Psoas muscle (tissue), 8 donors: Measurements from ENCODE around the gene KLF6. TPM values are rescaled to one million over a fixed set of nuclear protein-coding genes. Genes with fewer than 3 reads are reported as not detected.

ENCODE experiments used
- ATAC-seq, 4 donors: fragments of 200-7000 bp; cut with Tn5 transposase; one replicate each; pipeline ENCODE4 v1.9.1; 2020; ENCODE audit warnings: moderate library complexity in 3 of 4, mild to moderate bottlenecking in 2 of 4
- DNase-seq, 2 donors: peaks; one replicate each; pipeline ENCODE4 v3.0.0-alpha.2; 2020
- H3K27ac ChIP-seq: fragments of 200-600 bp; one replicate; pipeline ENCODE4 v1.8.0; 2022
- H3K27me3 ChIP-seq, 3 donors: fragments of 200-600 bp in 1 of 3; one replicate each; pipeline versions ENCODE4 v1.6.1 to v1.8.0; 2013 to 2022; ENCODE audit warnings: low read length in 2 of 3, mild to moderate bottlenecking in 2 of 3, moderate library complexity in 1 of 3; ENCODE audit not compliant: insufficient read depth in 3 of 3
- H3K36me3 ChIP-seq, 2 donors: fragments of 200-600 bp in 1 of 2; one replicate each; pipeline versions ENCODE4 v1.6.1 to v1.8.0; 2013 to 2022; ENCODE audit warnings: low read depth in 1 of 2, mild to moderate bottlenecking in 1 of 2, moderate library complexity in 1 of 2; ENCODE audit not compliant: insufficient read depth in 1 of 2
- H3K4me1 ChIP-seq: fragments of 200-600 bp; one replicate; pipeline ENCODE4 v1.8.0; 2022
- H3K4me3 ChIP-seq: fragments of 200-600 bp; one replicate; pipeline ENCODE4 v1.8.0; 2022; ENCODE audit warnings: mild to moderate bottlenecking
- H3K9me3 ChIP-seq: fragments of 200-600 bp; one replicate; pipeline ENCODE4 v1.8.0; 2022
- WGBS, 3 donors: extraction: QIAGEN DNeasy Blood & Tissue Kit; methylation state at CpG; one replicate each; pipeline versions ENCODE4 v1.1.6 to v1.1.7; 2013; 5-methylcytosine and 5-hydroxymethylcytosine counted together
- intact Hi-C, 2 donors: fragments of 100-400 bp; cut with DNase I; formaldehyde crosslinking; loops; one replicate each; pipeline versions ENCODE4 v1.11.0 to v1.14.2; 2022
- polyA plus RNA-seq, 3 donors: library from polyadenylated mRNA; stranded (reverse); fragments of 200-250 nt; gene quantifications; one replicate each; pipeline ENCODE4 v1.2.3, GENCODE V29; 2013
- total RNA-seq, 4 donors: library from RNA; stranded (reverse); fragmentation: NEBNext Ultra II Directional in 2 of 4; extraction: Animal tissue kit (Norgen Biotek cat#: 25700) in 2 of 4; gene quantifications; one replicate each; pipeline versions ENCODE4 v1.2.1 to v1.2.4, GENCODE V29; 2021 to 2023
- TF ChIP-seq, protein P1 (sequence below): fragments of 200-600 bp; IDR thresholded peaks from one replicate; pipeline ENCODE4 v1.8.0; 2022; ENCODE audit warnings: antibody characterized with exemption
- donor health status: healthy with polysubstance abuse.
- donor health status: DM: no; HTN: no; CAD: no; lungs with moderate emphysema.
- donor health status: Bipolar disorder and iron deficiency.
- donor health status: healthy.
- donor health status: DM: yes; HTN: yes; CAD: no.
- donor health status: DM: no; HTN: no; CAD: no.
- donor health status: DM: no; HTN: no; CAD: no.
- donor health status: DM: yes; HTN: yes; CAD: no.

Gene KLF6
- total and polyA plus RNA-seq, 7 donors: 30.4 to 296 (median 135) TPM

DNA sequence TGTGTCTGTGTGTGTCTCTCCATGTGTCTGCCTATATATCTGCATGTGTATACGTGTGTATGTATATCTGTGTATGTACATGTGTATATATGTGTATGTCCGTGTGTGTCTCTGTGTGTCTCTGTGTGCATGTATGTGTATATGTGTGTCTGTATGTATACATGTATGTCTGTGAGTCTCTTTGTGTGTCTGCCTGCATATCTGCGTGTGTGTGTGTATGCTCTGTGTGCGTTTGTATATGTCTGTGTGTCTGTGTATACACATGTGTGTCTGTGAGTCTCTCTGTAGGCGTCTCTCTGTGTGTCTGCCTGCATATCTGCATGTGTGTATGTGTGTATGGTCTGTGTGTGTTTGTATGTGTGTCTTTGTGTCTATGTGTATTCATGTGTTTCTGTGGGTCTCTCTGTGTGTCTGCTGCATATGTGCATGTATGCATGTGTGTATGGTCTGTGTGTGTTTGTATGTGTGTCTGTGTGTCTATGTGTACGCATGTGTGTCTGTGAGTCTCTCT, 23.7 kb upstream of the KLF6 start:
- 83 to 90% (median 84%) methylated on average over 6 of the region's 6 CpGs for WGBS, 3 donors
- intact Hi-C loops: loop anchor here (1.0 to 5.0 kb wide), 3 partner anchors 25 to 854 kb away; no protein-coding TSS in a partner anchor
- peaks cover 69% of the 10 kb centered on the region for H3K4me1 ChIP-seq
- ATAC-seq (peak in 2 of 4 donors; percentile 3 to 5), DNase-seq (no peak)
- no peaks in the 10 kb centered on the region for H3K27me3 ChIP-seq
- no peaks in the 10 kb centered on the region for H3K9me3 ChIP-seq
- TF ChIP-seq, protein P1, sequence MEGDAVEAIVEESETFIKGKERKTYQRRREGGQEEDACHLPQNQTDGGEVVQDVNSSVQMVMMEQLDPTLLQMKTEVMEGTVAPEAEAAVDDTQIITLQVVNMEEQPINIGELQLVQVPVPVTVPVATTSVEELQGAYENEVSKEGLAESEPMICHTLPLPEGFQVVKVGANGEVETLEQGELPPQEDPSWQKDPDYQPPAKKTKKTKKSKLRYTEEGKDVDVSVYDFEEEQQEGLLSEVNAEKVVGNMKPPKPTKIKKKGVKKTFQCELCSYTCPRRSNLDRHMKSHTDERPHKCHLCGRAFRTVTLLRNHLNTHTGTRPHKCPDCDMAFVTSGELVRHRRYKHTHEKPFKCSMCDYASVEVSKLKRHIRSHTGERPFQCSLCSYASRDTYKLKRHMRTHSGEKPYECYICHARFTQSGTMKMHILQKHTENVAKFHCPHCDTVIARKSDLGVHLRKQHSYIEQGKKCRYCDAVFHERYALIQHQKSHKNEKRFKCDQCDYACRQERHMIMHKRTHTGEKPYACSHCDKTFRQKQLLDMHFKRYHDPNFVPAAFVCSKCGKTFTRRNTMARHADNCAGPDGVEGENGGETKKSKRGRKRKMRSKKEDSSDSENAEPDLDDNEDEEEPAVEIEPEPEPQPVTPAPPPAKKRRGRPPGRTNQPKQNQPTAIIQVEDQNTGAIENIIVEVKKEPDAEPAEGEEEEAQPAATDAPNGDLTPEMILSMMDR: no peak
- H3K36me3 ChIP-seq: no peaks in the 10 kb centered on the region
- peak overlapping the region; percentile 55 for H3K4me3 ChIP-seq
- H3K27ac ChIP-seq: peak overlapping the region; percentile 95

DNA sequence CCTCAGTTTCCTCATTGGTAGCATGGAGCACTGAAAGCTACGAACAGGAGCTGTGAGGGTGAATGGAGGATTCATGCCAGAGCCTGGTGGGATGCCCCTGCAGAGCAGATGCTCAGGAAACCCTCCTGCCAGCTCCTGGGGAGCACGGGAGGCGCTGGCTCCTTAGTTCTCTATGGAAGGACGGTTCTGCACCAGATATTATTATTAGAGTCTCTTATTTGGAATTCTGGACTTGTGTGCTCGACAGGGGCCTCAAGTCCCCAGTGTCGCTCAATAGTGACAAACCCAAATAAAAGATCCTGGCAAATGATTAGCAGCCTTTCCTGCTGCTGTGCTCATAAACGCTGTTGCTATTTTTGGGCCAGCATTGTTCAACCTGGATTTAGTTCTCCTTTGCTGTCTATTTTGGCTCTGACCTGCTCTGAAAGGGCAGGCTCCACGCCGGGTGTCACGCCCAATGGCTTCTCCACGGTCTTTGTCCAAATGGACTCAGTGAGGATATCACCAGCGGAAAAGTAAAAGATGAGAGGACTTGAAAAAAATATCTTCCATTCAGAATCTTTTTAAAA, 23.0 kb upstream of the KLF6 start:
- Histone ChIP-seq H3K27me3 (no peaks in the 10 kb centered on the region), H3K27ac (peak overlapping the region; percentile 95), H3K4me1 (peaks cover 77% of the 10 kb centered on the region), H3K4me3 (peak overlapping the region; percentile 55), H3K9me3 (no peaks in the 10 kb centered on the region), H3K36me3 (no peaks in the 10 kb centered on the region)
- TF ChIP-seq, protein P1: no peak
- ATAC-seq (peak; percentile 35 to 63 (median 52)), DNase-seq (peak in 1 of 2 donors; percentile 81)
- 18 to 25% (median 19%) methylated on average over 12 of the region's 12 CpGs for WGBS, 3 donors
- intact Hi-C loops: loop anchor here (1.0 to 5.0 kb wide), 4 partner anchors 23 to 855 kb away; partner anchors contain the start of gene KLF6 (in 1 of the 2)

DNA sequence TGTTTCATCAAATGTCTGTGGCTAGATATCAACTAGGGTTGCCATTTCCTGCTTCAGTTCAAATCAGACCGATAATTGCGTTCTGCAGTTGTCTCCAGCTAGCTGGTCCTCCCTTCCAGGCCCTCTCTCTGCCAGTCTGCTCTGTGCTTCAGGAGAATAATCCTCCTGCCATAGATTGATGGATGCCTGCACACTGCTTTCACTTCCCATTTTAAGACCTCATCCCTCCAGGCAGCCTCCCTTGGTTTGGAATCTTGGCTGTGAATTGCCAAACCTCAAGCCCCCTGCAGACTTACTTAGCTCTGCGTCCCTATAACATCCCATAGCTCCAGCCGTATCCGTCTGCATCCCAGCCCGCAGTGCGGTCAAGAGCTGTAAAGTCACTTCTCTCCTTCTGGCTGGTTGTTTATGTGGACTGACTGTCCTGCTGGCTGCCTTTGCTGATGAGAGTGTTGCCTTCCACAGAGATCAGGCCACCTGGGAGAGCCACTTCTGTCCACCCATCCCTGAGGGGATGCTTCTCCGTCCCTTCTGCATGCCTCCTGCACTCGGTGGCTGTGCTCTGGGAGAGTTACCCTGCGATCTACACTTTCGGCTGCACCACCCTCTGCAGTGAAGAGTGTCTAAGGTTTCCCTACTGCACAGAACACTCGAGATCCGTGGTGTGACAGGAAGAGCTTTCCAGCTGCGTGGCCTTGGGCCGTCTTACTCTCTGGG, 22.4 kb upstream of the KLF6 start:
- H3K9me3 ChIP-seq: no peaks in the 10 kb centered on the region
- DNase-seq (peak in 1 of 2 donors; percentile 45), ATAC-seq (no peak)
- TF ChIP-seq, protein P1: no peak
- intact Hi-C loops: loop anchor here (1.0 to 5.0 kb wide), 2 partner anchors 22 to 435 kb away; partner anchors contain the start of gene KLF6 (in 1 of the 2)
- 54 to 68% (median 55%) methylated on average over 15 of the region's 15 CpGs for WGBS, 3 donors
- H3K4me1 ChIP-seq: peaks cover 78% of the 10 kb centered on the region
- no peaks in the 10 kb centered on the region for H3K36me3 ChIP-seq
- peak overlapping the region; percentile 55 for H3K4me3 ChIP-seq
- no peaks in the 10 kb centered on the region for H3K27me3 ChIP-seq
- peak overlapping the region; percentile 95 for H3K27ac ChIP-seq

DNA sequence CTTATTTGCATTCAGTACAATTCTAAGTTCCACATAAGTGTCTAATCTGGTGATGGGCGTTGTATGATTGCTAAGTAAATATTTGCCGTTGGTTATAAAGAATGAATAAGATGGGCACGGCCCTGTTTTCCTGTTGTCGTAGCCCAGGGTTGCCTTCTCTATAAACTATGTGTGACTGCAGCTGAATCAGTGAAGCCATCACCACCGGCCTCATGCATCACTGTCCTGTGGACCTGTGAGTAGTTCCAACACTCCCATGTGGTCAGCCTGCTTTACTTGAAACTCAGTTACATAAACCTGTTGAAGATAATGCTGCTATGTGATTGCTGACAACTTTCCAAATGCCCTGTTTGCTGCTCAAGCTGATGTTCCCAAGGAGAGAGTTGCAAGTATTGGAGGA, 21.6 kb upstream of the KLF6 start:
- no peak overlapping the region for H3K4me3 ChIP-seq
- H3K27me3 ChIP-seq: no peaks in the 10 kb centered on the region
- TF ChIP-seq, protein P1: no peak
- H3K27ac ChIP-seq: peak overlapping the region; percentile 95
- no peaks in the 10 kb centered on the region for H3K9me3 ChIP-seq
- intact Hi-C loops: loop anchor here (1.0 to 5.0 kb wide), 2 partner anchors 21 to 436 kb away; partner anchors contain the start of gene KLF6 (in 1 of the 2)
- H3K4me1 ChIP-seq: peaks cover 74% of the 10 kb centered on the region
- 70 to 76% (median 73%) methylated on average over 5 of the region's 5 CpGs for WGBS, 3 donors
- H3K36me3 ChIP-seq: no peaks in the 10 kb centered on the region
- DNase-seq: no peak
- peak in 1 of 4 donors; percentile 22 for ATAC-seq
